ENCODE measurements around the gene STXBP6. TPM values are rescaled to one million over a fixed set of nuclear protein-coding genes. Genes with fewer than 3 reads are reported as not detected.

STXBP6 gene
- total RNA-seq, 2 experiments from 2014 or later, result not detected

DNA sequence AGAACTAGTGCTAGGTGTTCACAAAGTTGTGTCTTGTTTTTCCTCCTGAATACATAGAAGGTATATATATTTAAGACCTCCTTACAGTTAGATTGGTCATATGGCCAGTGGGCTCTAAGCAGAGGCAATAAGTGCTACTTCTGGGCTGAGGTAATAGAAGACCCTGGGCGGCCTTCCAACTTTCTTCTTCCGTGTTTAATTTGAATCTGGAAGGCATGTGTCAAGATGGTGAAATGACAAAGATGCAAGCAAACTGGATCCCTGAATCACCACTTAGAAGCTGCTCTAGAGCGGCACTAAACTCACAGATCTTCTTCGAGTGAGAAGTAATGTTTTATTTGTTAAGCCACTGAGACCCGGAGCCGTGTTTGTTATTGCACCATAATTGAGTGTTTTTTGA lies 215.0 kb downstream of the STXBP6 start:
- ATAC-seq (ENCODE audit: poor library complexity) (no peak), DNase-seq (no peak)
- H3K9me3 Mint-ChIP-seq, result no peaks in the 10 kb centered on the region
- intact Hi-C loops (cut with DNase I, micrococcal nuclease), result no loop called here
- no peak overlapping the region for H3K4me3 Mint-ChIP-seq
- POLR2A ChIA-PET, result no interaction called here
- Histone ChIP-seq H3K4me3 (ENCODE audit: low read length) (no peak overlapping the region), H3K27ac (ENCODE audit: low read depth in 1 of 2, low read length in 2 of 2) (no peak overlapping the region), H3K36me3 (ENCODE audit: insufficient read depth, low read length) (no peaks in the 10 kb centered on the region), H3K27me3 (ENCODE audit: control insufficient read depth in 1 of 2, insufficient read depth in 2 of 2, low read length in 2 of 2) (no peaks in the 10 kb centered on the region), H3K4me1 (ENCODE audit: insufficient read depth, low read length) (no peaks in the 10 kb centered on the region), H3K9me3 (ENCODE audit: control insufficient read depth in 1 of 2, insufficient read depth in 1 of 2, low read length in 2 of 2) (no peaks in the 10 kb centered on the region)
- H3K36me3 Mint-ChIP-seq (ENCODE audit: low read depth), result no peaks in the 10 kb centered on the region
- CTCF ChIA-PET, result no interaction called here
- no peaks in the 10 kb centered on the region for H3K4me1 Mint-ChIP-seq (ENCODE audit: low read depth)
- peaks cover 25% of the 10 kb centered on the region for H3K27me3 Mint-ChIP-seq
- TF ChIP-seq, protein P1, sequence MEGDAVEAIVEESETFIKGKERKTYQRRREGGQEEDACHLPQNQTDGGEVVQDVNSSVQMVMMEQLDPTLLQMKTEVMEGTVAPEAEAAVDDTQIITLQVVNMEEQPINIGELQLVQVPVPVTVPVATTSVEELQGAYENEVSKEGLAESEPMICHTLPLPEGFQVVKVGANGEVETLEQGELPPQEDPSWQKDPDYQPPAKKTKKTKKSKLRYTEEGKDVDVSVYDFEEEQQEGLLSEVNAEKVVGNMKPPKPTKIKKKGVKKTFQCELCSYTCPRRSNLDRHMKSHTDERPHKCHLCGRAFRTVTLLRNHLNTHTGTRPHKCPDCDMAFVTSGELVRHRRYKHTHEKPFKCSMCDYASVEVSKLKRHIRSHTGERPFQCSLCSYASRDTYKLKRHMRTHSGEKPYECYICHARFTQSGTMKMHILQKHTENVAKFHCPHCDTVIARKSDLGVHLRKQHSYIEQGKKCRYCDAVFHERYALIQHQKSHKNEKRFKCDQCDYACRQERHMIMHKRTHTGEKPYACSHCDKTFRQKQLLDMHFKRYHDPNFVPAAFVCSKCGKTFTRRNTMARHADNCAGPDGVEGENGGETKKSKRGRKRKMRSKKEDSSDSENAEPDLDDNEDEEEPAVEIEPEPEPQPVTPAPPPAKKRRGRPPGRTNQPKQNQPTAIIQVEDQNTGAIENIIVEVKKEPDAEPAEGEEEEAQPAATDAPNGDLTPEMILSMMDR (IDR thresholded peaks at IDR 0.05), result no peak
- no peak overlapping the region for H3K27ac Mint-ChIP-seq

DNA sequence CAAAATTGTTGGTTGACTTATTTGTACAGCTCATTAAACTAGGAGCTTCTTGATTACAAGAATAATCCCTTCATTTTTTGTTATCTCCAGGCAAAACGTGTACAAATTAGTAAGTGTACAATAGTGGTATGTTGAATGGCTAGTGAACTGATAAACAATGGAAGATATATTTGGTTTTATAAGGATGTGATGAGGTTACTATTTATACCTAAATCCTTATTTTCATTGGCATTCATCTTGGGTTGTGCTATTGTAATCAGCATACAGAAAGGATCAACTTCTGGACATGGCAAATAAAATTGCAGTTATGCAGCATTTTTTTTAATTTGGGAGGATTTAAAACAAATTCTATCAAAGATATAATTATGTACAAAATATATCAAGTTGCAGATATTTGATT lies 216.6 kb downstream of the STXBP6 start:
- Mint-ChIP-seq H3K36me3 (ENCODE audit: low read depth) (no peaks in the 10 kb centered on the region), H3K27me3 (peaks cover 28% of the 10 kb centered on the region), H3K4me1 (ENCODE audit: low read depth) (no peaks in the 10 kb centered on the region), H3K9me3 (no peaks in the 10 kb centered on the region), H3K4me3 (no peak overlapping the region), H3K27ac (no peak overlapping the region)
- intact Hi-C loops (cut with DNase I, micrococcal nuclease), result no loop called here
- ATAC-seq (ENCODE audit: poor library complexity) (no peak), DNase-seq (no peak)
- Histone ChIP-seq H3K4me1 (ENCODE audit: insufficient read depth, low read length) (no peaks in the 10 kb centered on the region), H3K36me3 (ENCODE audit: insufficient read depth, low read length) (no peaks in the 10 kb centered on the region), H3K27me3 (ENCODE audit: control insufficient read depth in 1 of 2, insufficient read depth in 2 of 2, low read length in 2 of 2) (peaks cover 0 to 3% of the 10 kb centered on the region in 2 experiments), H3K4me3 (ENCODE audit: low read length) (no peak overlapping the region), H3K27ac (ENCODE audit: low read depth in 1 of 2, low read length in 2 of 2) (no peak overlapping the region), H3K9me3 (ENCODE audit: control insufficient read depth in 1 of 2, insufficient read depth in 1 of 2, low read length in 2 of 2) (no peaks in the 10 kb centered on the region)
- ChIA-PET POLR2A (no interaction called here), CTCF (no interaction called here)
- TF ChIP-seq, protein P1 (IDR thresholded peaks at IDR 0.05), result no peak

- H3K4me3 Mint-ChIP-seq, result no peak overlapping the region
- ChIA-PET POLR2A (no interaction called here), CTCF (no interaction called here)
- intact Hi-C loops (cut with DNase I, micrococcal nuclease), result no loop called here
- DNase-seq (no peak), ATAC-seq (ENCODE audit: poor library complexity) (no peak)
- H3K4me1 Mint-ChIP-seq (ENCODE audit: low read depth), result no peaks in the 10 kb centered on the region
- Histone ChIP-seq H3K9me3 (ENCODE audit: control insufficient read depth in 1 of 2, insufficient read depth in 1 of 2, low read length in 2 of 2) (no peaks in the 10 kb centered on the region), H3K36me3 (ENCODE audit: insufficient read depth, low read length) (no peaks in the 10 kb centered on the region), H3K27ac (ENCODE audit: low read depth in 1 of 2, low read length in 2 of 2) (no peak overlapping the region), H3K27me3 (ENCODE audit: control insufficient read depth in 1 of 2, insufficient read depth in 2 of 2, low read length in 2 of 2) (peaks cover 0 to 8% of the 10 kb centered on the region in 2 experiments), H3K4me1 (ENCODE audit: insufficient read depth, low read length) (no peaks in the 10 kb centered on the region), H3K4me3 (ENCODE audit: low read length) (no peak overlapping the region)
- H3K36me3 Mint-ChIP-seq (ENCODE audit: low read depth), result no peaks in the 10 kb centered on the region
- H3K27me3 Mint-ChIP-seq, result peaks cover 25% of the 10 kb centered on the region
- TF ChIP-seq, protein P1 (IDR thresholded peaks at IDR 0.05), result no peak
- no peak overlapping the region for H3K27ac Mint-ChIP-seq
- no peaks in the 10 kb centered on the region for H3K9me3 Mint-ChIP-seq
Observed at GRCh38 chr14:24831677-24832076, 218.3 kb downstream of the STXBP6 start.

Data from CD4-positive, alpha-beta T cell (primary cell).